Measurements from ENCODE around the gene GFI1.
"Not testable (repeated sequence)": the region's sequence is repeated elsewhere in the genome, so short reads cannot be mapped to it uniquely, and the experiment has no call there.

GFI1 gene

GRCh38 chr1:92464588-92465255 is 22.0 kb downstream of the GFI1 start:
- FAIRE-seq, result no peak

- no peak for FAIRE-seq
Measured at GRCh38 chr1:92461364-92462097, 25.2 kb downstream of the GFI1 start.

GRCh38 chr1:92459871-92460320 is 26.8 kb downstream of the GFI1 start:
- no peak for FAIRE-seq

- no peak for FAIRE-seq
Measured at GRCh38 chr1:92458146-92458545, 28.6 kb downstream of the GFI1 start.

GRCh38 chr1:92447976-92448375 is 38.7 kb downstream of the GFI1 start:
- no peak for FAIRE-seq

- FAIRE-seq, result no peak
Measured at GRCh38 chr1:92447033-92447681, 39.6 kb downstream of the GFI1 start.

GRCh38 chr1:92446546-92446945 is 40.2 kb downstream of the GFI1 start:
- no peak for FAIRE-seq

- no peak for FAIRE-seq
Measured at GRCh38 chr1:92445865-92446264, 40.9 kb downstream of the GFI1 start.

GRCh38 chr1:92444351-92444750 is 42.4 kb downstream of the GFI1 start:
- FAIRE-seq, result no peak

GRCh38 chr1:92443893-92444292 is 42.8 kb downstream of the GFI1 start:
- no peak for FAIRE-seq

- FAIRE-seq, result no peak
Measured at GRCh38 chr1:92442351-92442750, 44.4 kb downstream of the GFI1 start.

GRCh38 chr1:92441697-92442342 is 44.9 kb downstream of the GFI1 start:
- no peak for FAIRE-seq

- no peak for FAIRE-seq
Measured at GRCh38 chr1:92441316-92441696, 45.4 kb downstream of the GFI1 start.

- FAIRE-seq, result no peak
Measured at GRCh38 chr1:92439291-92439690, 47.4 kb downstream of the GFI1 start.

- not testable (repeated sequence) for FAIRE-seq
Measured at GRCh38 chr1:92434572-92434971, 52.2 kb downstream of the GFI1 start.

- FAIRE-seq, result no peak
Measured at GRCh38 chr1:92430030-92430429, 56.7 kb downstream of the GFI1 start.

- no peak for FAIRE-seq
Measured at GRCh38 chr1:92425617-92426016, 61.1 kb downstream of the GFI1 start.

All from colon (tissue), 2 donors.